Eye (tissue), 1 donor: ENCODE data around the gene NDUFAB1.
"Not testable (repeated sequence)": the region's sequence is repeated elsewhere in the genome, so short reads cannot be mapped to it uniquely, and the experiment has no call there.

Experiments
- DNase-seq: peaks from one replicate; pipeline ENCODE4 v3.0.0-alpha.2; 2015

NDUFAB1 gene

GRCh38 chr16:23595951-23596720, at the start of gene NDUFAB1:
NDUFAB1 (minus strand) TSS chr16:23596316; CDS start chr16:23596290, 26 bp downstream.
- peak; percentile 95 for DNase-seq

- DNase-seq: no peak
Observed at GRCh38 chr16:23642246-23642774, 46.2 kb upstream of the NDUFAB1 start.

- DNase-seq: peak; percentile 96
Observed at GRCh38 chr16:23640931-23641765, 45.0 kb upstream of the NDUFAB1 start, which contains the start of the genes DCTN5 and PALB2. DCTN5 (plus strand) TSS chr16:23641466; CDS start chr16:23641543, 77 bp downstream. PALB2 (minus strand) TSS chr16:23641310; CDS start chr16:23641157, 153 bp downstream.

- no peak for DNase-seq
Observed at GRCh38 chr16:23640615-23640930, 44.5 kb upstream of the NDUFAB1 start.

- DNase-seq: no peak
Observed at GRCh38 chr16:23635958-23636357, 39.8 kb upstream of the NDUFAB1 start.

GRCh38 chr16:23634461-23635036, 38.4 kb upstream of the NDUFAB1 start:
- no peak for DNase-seq

- not testable (repeated sequence) for DNase-seq
Observed at GRCh38 chr16:23631874-23632273, 35.8 kb upstream of the NDUFAB1 start.

GRCh38 chr16:23629516-23629915, 33.4 kb upstream of the NDUFAB1 start:
- no peak for DNase-seq

- no peak for DNase-seq
Observed at GRCh38 chr16:23624092-23624491, 28.0 kb upstream of the NDUFAB1 start.

- DNase-seq: no peak
Observed at GRCh38 chr16:23615805-23616204, 19.7 kb upstream of the NDUFAB1 start.

- no peak for DNase-seq
Observed at GRCh38 chr16:23611936-23612335, 15.8 kb upstream of the NDUFAB1 start.

- DNase-seq: not testable (repeated sequence)
Observed at GRCh38 chr16:23610905-23611304, 14.8 kb upstream of the NDUFAB1 start.

- DNase-seq: no peak
Observed at GRCh38 chr16:23609929-23610328, 13.8 kb upstream of the NDUFAB1 start.

GRCh38 chr16:23608194-23608593, 12.1 kb upstream of the NDUFAB1 start:
- DNase-seq: no peak

GRCh38 chr16:23607726-23608125, 11.6 kb upstream of the NDUFAB1 start:
- no peak for DNase-seq

- peak; percentile 7 for DNase-seq
Observed at GRCh38 chr16:23597003-23597756, 1.1 kb upstream of the NDUFAB1 start.

- peak; percentile 17 for DNase-seq
Observed at GRCh38 chr16:23595246-23595950, 718 bp downstream of the NDUFAB1 start.

GRCh38 chr16:23594186-23594585, 1.9 kb downstream of the NDUFAB1 start:
- no peak for DNase-seq

GRCh38 chr16:23590181-23590580, 5.9 kb downstream of the NDUFAB1 start:
- DNase-seq: no peak

GRCh38 chr16:23587726-23588125, 8.4 kb downstream of the NDUFAB1 start:
- DNase-seq: no peak

- no peak for DNase-seq
Observed at GRCh38 chr16:23584186-23585076, 11.7 kb downstream of the NDUFAB1 start.
